ENCODE results near the gene STAU1. TPM values are rescaled to one million over a fixed set of nuclear protein-coding genes. Genes with fewer than 3 reads are reported as not detected.
"Not testable (repeated sequence)": the region's sequence is repeated elsewhere in the genome, so short reads cannot be mapped to it uniquely, and the experiment has no call there.

Gene STAU1
- total RNA-seq, 4 donors from 2014 or later: 64.2 to 79.8 (median 70.9) TPM

DNA sequence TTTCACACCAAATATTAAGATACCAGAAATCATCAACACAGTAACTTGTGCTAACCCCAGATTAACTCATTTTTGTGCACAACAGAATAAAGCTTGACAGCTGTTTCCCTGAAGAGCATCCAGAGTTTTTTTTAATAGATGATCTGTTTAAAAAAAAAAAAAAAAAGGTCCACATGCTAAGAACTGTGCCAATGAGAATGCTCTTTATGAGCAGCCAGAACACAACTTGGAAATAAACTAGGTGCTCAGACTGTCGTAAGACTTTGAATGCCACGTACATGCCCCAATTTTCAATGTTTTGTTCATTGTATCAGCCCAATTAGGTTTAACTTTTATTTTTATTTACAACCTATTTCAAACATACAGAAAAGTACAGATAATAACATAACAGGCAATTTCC lies 47.3 kb downstream of the STAU1 start:
- Histone ChIP-seq H3K27ac (no peak overlapping the region), H3K4me1 (peaks cover 0 to 7% (median 0%) of the 10 kb centered on the region in 4 donors), H3K36me3 (peaks cover 0 to 32% (median 0%) of the 10 kb centered on the region in 3 donors), H3K4me3 (no peak overlapping the region), H3K27me3 (no peaks in the 10 kb centered on the region), H3K9me3 (no peaks in the 10 kb centered on the region)
- 69 to 71% methylated on average over 2 of the region's 2 CpGs for WGBS, 2 donors
- DNase-seq (ENCODE audit: low spot score in 2 of 2): no peak
- TF ChIP-seq POLR2A (IDR thresholded peaks at IDR 0.05) (no peak), EP300 (IDR thresholded peaks at IDR 0.05) (no peak)
- TF ChIP-seq, protein P1, sequence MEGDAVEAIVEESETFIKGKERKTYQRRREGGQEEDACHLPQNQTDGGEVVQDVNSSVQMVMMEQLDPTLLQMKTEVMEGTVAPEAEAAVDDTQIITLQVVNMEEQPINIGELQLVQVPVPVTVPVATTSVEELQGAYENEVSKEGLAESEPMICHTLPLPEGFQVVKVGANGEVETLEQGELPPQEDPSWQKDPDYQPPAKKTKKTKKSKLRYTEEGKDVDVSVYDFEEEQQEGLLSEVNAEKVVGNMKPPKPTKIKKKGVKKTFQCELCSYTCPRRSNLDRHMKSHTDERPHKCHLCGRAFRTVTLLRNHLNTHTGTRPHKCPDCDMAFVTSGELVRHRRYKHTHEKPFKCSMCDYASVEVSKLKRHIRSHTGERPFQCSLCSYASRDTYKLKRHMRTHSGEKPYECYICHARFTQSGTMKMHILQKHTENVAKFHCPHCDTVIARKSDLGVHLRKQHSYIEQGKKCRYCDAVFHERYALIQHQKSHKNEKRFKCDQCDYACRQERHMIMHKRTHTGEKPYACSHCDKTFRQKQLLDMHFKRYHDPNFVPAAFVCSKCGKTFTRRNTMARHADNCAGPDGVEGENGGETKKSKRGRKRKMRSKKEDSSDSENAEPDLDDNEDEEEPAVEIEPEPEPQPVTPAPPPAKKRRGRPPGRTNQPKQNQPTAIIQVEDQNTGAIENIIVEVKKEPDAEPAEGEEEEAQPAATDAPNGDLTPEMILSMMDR (IDR thresholded peaks at IDR 0.05): no peak

DNA sequence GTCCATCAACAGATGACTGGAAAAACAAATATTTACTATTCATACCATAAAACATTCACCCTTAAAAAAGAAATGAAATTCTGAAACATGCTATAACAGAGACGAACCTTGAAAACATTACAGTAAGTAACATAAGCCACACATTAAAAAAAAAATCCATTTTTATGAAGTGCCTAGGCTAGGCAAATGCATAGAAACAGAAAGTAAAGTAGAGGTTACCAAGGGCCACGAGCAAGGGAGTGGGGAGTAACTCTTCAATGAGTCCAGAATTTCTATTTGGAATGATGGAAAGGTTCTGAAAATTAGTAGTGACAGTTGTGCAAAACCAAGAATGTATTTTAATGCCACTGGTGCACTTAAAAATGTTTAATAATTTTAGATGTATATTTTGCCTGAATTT lies 47.7 kb downstream of the STAU1 start:
- Histone ChIP-seq H3K9me3 (no peaks in the 10 kb centered on the region), H3K27me3 (no peaks in the 10 kb centered on the region), H3K27ac (no peak overlapping the region), H3K4me1 (peaks cover 0 to 7% (median 0%) of the 10 kb centered on the region in 4 donors), H3K4me3 (no peak overlapping the region), H3K36me3 (peaks cover 0 to 33% (median 0%) of the 10 kb centered on the region in 3 donors)
- DNase-seq (ENCODE audit: low spot score in 2 of 2): no peak
- TF ChIP-seq POLR2A (IDR thresholded peaks at IDR 0.05) (no peak), EP300 (IDR thresholded peaks at IDR 0.05) (no peak)
- TF ChIP-seq, protein P1 (IDR thresholded peaks at IDR 0.05): no peak
- WGBS, 2 donors: 57 to 59% methylated on average over 2 of the region's 2 CpGs

DNA sequence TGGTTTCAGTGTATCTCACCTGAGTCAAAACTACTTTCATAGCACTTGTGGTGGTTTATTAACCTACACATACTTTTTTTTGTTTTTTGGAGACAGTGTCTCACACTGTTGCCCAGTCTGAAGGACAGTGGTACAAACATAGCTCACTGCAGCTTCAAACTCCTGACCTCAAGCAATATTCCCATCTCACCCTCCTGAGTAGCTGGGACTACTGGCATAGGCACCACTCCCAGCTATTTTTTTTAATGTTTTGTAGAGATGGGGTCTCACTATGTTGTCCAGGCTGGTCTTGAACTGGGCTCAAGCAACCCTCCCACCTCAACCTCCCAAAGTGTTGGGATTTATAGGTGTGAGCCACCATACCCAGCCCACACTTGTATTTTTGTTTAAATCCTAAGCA lies 49.7 kb downstream of the STAU1 start:
- no peaks in the 10 kb centered on the region for H3K9me3 ChIP-seq
- no peak for TF ChIP-seq POLR2A (IDR thresholded peaks at IDR 0.05)
- TF ChIP-seq, protein P1 (IDR thresholded peaks at IDR 0.05): no peak
- no peak for TF ChIP-seq EP300 (IDR thresholded peaks at IDR 0.05)
- no peak overlapping the region for H3K27ac ChIP-seq
- H3K4me3 ChIP-seq: no peak overlapping the region
- H3K27me3 ChIP-seq: no peaks in the 10 kb centered on the region
- H3K4me1 ChIP-seq: peaks cover 0 to 11% (median 0%) of the 10 kb centered on the region in 4 donors
- DNase-seq (ENCODE audit: low spot score in 2 of 2): no peak
- H3K36me3 ChIP-seq: peaks cover 0 to 51% (median 0%) of the 10 kb centered on the region in 3 donors

GRCh38 chr20:49136817-49137571 lies 51.1 kb downstream of the STAU1 start:
- Histone ChIP-seq H3K27ac (no peak overlapping the region), H3K36me3 (peaks cover 0 to 54% (median 0%) of the 10 kb centered on the region in 3 donors), H3K9me3 (no peaks in the 10 kb centered on the region), H3K27me3 (no peaks in the 10 kb centered on the region), H3K4me3 (no peak overlapping the region), H3K4me1 (peaks cover 0 to 20% (median 1%) of the 10 kb centered on the region in 4 donors)
- no peak for TF ChIP-seq POLR2A (IDR thresholded peaks at IDR 0.05)
- TF ChIP-seq, protein P1 (IDR thresholded peaks at IDR 0.05): no peak
- TF ChIP-seq EP300 (IDR thresholded peaks at IDR 0.05): no peak
- 91% methylated on average over 15 of the region's 15 CpGs for WGBS, 2 donors
- no peak for DNase-seq (ENCODE audit: low spot score in 2 of 2)

- not testable (repeated sequence) for H3K27me3 ChIP-seq; H3K9me3 ChIP-seq; H3K27ac ChIP-seq; H3K4me3 ChIP-seq; DNase-seq (ENCODE audit: low spot score in 2 of 2)
- peaks cover 0 to 70% (median 0%) of the 10 kb centered on the region in 3 donors for H3K36me3 ChIP-seq
- 73 to 83% methylated on average over 8 of the region's 8 CpGs for WGBS, 2 donors
- H3K4me1 ChIP-seq: peaks cover 0 to 13% (median 1%) of the 10 kb centered on the region in 4 donors
These were observed 53.3 kb downstream of the STAU1 start for GRCh38 chr20:49134797-49135196.
